Posterior vena cava (tissue), 2 donors: Measurements from ENCODE around the gene DYSF. TPM values are rescaled to one million over a fixed set of nuclear protein-coding genes. Genes with fewer than 3 reads are reported as not detected.

Experiments
- DNase-seq: peaks from one replicate; pipeline ENCODE4 v3.0.0-alpha.2; 2020; ENCODE audit warnings: low spot score
- intact Hi-C, 2 donors: fragments of 100-400 bp; cut with DNase I; formaldehyde crosslinking; loops; one replicate each; pipeline versions ENCODE4 v1.14.1 to v1.14.2; 2022 to 2023
- total RNA-seq, 2 donors: library from RNA; stranded (reverse); fragmentation: NEBNext Ultra II Directional; extraction: Animal tissue kit (Norgen Biotek cat#: 25700); gene quantifications; one replicate each; pipeline ENCODE4 v1.2.1, GENCODE V29; 2021
- donor health status: DM: yes; HTN: yes; CAD: no.
- donor health status: DM: yes; HTN: yes; CAD: no.

Gene DYSF
- total RNA-seq, 2 donors from 2014 or later: 42.1 to 46.8 TPM

DNA sequence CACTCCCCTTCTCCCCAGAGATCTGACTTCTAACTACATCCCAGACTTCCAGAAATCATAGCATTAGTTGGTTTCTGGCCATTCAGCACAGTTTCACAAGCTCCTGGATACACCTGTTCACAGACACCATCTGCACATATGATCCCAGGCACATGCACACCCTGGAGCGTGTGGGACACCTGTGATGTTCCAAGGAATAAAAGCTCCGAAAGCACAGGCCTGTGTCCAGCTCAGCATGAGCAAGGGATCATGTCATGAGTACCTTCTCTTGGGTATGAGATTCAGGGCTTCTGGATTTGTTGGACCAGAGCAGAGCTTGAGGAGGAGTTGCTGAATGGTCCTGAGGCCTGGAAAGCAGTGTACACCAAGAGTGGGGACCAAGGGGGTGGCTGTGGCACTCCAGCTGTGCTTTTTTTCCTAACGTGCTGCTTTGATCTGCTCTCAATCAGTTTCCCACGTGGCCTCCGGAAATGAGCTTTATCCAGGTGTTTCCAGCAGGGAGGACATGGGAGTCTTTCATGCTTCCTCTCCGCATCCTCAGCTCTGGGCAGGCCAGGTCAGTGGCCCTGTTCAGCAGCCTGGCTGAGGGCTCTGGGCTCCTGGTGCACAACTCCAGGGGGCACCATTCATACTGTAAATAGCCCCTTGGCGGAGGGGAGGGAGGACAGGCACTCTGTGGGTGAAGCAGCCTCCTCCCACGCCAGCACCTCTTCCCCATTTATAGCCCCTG is 1.8 kb downstream of the DYSF start:
- intact Hi-C loops: loop anchor here in 1 of 2 donors (5.0 kb wide), 1 partner anchor 47 kb away; no protein-coding TSS in a partner anchor
- no peak for DNase-seq

DNA sequence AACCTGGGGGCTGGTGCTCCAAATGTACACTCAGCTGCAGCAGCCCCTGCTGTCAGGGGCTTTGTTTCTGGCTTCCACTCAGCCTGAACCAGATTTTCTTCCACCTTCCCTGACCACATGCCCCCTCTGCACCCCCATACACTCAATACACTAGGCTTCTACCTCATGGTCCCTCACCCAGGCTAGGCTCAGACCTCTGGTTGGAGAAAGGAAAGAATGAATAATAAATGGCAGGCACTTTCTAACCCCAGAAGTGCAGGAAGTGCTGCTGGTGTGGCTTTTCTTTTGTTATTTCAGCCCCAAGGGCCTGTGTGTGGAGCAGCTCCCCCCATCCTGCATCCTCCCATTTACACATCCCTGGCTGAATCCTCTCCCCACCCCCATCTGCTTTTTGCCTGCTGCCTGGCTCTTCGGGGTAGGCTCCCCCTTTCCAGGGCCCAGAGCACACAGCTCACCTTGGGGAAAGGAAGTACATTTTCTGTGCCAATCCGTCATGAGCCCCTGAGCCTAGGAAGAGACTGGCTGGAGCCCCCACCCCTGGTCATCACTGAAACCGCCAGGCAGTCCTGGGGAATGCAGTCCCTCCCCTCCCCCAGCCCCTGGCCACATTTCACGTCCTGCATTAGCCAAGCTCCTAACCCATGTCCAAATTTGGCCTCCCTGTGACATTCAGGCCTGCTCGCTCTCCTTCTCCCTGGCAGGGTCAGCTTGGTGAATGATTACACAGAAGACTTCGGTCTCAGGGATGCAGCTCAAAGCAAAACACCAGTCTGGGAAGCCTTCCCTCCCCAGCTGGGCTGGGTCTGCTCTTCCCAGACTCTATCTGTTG is 2.6 kb downstream of the DYSF start:
- intact Hi-C loops: loop anchor here in 1 of 2 donors (5.0 kb wide), 1 partner anchor 46 kb away; no protein-coding TSS in a partner anchor
- DNase-seq: no peak

DNA sequence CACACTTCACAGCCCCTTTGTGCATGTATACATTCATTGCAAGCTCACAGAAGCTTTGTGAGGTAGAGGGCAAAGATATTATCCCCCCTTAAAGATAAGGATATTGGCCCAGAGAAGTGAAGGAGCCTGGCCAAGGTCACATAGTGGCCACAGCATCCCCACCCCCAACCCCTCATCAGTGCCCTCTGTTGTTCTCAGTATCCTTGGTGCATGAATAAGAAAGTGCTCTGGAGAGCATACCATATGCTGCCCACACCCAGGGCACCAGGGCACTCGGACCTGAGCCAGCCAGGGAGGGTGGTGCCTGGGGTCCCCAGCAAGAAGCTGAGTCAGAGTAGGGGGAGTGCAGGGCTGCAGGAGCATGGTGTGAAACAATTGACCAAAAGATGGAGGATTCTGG is 3.3 kb downstream of the DYSF start:
- intact Hi-C loops: loop anchor here in 1 of 2 donors (5.0 kb wide), 1 partner anchor 46 kb away; no protein-coding TSS in a partner anchor
- DNase-seq: no peak

DNA sequence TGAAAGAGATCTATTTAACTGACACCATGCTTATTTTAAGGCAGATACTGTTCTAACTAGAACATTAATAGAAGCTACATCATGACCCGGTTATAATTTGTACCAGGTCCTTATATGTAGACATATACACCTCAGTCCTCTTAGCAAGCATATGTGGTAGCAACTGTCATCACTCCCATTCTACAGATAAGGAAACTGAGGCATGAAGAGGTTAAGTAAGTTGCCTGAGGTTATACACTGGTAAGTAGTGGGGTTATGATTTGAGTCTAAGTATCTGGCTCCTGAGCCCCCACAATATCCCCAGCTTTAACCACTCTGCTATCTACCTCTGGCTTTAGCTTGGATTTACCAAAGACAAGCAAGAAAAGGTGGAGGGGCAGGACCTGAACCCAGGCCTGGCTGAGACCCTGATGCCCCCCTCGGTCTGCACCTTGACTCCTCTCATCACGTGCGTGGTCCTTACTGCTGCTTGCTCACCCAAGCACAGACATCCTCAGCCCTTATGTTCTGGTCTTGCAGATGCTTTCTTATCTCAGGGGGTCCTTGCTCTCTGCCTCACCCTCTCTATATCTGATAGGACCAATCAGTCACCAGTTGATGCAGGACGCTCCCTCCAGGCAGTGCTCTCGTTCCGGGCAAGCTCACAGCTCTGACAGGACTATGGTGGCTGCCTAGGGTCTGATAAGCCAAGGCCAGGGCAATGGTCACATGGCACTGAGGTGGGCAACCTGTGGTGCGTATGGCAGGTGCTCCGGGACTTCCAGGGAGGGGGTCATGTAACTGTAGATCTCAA is 4.0 kb downstream of the DYSF start:
- intact Hi-C loops: loop anchor here in 1 of 2 donors (5.0 kb wide), 1 partner anchor 45 kb away; no protein-coding TSS in a partner anchor
- DNase-seq: no peak

DNA sequence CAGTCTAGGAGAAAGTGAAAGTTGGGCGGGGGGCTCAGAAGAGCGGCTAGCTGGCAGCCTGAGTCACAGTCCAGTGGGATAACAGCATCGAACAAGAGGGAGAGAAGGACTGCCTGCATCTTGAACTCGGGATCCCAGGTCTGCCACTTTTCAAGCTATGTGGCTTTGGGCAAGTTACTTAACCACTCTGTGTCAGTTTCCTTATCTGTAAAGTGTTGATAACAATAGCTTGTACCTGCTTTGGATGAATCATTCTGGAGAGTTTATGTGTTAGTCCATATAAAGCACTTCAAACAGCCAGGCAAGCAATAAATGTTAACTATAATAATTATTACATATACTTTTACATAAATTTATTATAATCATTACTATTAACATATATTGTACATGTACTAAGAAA is 4.6 kb downstream of the DYSF start:
- no peak for DNase-seq
- intact Hi-C loops: loop anchor here in 1 of 2 donors (5.0 kb wide), 1 partner anchor 44 kb away; no protein-coding TSS in a partner anchor

DNA sequence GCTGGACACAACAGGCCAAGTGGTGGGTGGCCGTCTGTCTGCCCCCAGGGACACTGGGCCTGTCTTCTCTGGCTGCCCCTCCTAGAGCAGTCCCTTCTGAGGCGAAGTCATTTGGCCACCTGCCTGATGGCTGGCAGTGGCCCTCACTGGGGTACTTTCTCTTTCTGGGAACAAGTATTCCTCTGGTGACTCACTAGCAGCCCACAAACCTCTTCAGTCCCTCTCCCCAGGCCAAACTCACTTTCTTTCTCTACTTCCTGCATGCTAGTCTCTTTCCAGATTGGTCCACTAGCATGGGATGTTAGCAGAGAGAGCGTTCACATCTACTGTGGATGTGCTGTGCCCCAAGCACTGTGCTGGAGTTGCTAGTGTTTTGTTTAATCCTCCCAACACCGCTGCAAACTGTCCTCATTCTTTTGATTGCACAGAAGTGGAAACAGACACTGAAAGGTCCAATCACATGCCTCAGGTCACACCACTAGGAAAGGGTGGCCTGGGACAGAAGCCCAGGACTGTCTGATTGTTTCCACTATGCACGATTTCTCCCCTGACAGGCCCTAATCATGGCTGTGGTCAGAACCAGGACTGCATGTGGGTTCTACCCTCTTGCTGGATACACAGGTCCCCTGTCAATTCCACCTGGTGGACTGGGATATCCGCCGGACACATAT is 5.2 kb downstream of the DYSF start:
- no peak for DNase-seq
- intact Hi-C loops: loop anchor here in 1 of 2 donors (5.0 kb wide), 1 partner anchor 44 kb away; no protein-coding TSS in a partner anchor

DNA sequence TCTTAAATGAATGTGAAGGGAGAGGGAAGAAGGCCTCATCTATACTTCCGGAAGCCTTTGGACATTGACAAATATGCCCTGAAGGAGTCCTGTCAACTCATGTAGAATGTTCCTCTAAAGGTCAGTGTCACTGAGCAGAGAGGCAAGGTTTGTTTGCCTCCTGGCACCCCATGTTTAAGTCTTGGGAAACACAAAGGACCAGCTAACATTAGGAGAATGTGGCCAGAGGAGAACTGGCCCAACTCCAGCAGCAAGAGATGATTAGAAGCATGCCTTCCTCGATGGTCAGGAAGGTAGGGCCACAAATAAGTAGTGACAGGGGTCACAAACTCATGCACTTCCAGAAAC is 5.7 kb downstream of the DYSF start:
- intact Hi-C loops: loop anchor here in 1 of 2 donors (5.0 kb wide), 1 partner anchor 43 kb away; no protein-coding TSS in a partner anchor
- no peak for DNase-seq

DNA sequence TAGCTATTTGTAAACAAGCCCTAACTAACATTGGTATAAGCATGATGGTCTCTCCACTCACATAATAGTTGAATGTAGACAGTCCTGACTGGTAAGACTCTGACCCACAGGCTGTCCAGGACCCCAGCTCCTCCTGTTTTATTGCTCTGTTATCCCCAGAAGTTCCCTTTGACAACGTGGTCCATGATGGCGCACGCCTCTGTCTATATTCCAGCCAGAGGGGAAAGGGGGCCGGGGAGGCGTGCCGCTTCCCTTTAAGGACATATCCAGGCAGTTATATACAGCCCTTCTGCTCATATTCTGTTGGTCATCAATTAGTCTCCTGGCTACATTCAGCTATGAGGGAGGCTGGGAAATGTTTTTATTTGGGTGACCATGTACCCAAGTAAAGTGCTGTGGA is 6.7 kb downstream of the DYSF start:
- intact Hi-C loops: no loop called here

DNA sequence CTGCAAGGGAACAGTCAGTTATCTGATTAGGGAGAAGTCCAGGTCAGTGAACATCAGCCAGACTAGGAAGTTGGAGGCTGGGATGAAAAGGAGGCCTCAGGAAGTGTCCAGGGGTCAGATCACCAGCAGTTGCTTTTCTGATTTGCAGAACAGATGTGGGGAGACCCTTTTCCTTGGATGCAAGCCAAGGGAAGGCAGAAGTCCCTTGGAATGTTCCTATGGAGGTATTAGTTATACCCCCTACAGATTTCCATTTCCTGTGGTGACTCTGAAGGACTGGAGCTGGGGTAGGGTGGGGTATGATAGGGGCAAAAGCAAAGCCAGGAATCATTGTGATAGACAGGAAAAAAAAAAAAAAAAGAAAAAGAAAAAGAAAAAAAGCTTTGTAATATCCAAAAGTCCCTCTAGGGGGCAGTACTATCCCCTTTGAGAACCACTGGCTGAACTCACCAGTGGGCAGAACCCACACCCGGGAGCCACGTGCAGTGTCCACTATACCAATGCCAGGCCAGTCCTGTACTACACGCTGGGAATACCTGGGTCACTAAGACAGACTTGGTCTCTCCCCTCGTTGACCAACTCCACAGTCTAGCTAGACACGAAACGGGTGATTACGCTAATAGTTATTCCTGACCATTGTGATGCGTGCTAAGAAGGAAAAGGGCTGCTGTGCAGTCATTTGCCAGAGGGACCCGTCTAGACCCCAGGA is 7.4 kb downstream of the DYSF start:
- no peak for DNase-seq
- intact Hi-C loops: no loop called here

More for the DNA sequence above, 6.7 kb downstream of the DYSF start:
- DNase-seq: no peak

DNA sequence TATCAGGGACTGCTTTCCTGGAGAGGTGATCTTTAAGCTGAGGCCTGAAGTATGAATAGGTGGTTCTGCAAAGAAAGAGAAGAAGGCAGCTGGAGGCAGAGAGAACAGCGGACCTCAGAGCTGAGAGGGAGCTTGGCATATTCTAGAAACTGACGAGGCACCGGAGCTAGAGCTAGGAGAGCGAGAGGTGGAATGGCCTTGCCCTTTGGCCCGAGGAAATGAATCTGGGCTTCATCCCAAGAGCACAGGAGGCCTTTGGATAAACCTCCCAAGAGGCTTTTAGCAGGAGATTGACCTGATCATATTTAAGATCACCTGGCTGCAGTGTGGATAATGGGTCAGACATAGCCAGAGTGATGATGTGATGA is 7.9 kb downstream of the DYSF start:
- intact Hi-C loops: no loop called here
- DNase-seq: no peak

DNA sequence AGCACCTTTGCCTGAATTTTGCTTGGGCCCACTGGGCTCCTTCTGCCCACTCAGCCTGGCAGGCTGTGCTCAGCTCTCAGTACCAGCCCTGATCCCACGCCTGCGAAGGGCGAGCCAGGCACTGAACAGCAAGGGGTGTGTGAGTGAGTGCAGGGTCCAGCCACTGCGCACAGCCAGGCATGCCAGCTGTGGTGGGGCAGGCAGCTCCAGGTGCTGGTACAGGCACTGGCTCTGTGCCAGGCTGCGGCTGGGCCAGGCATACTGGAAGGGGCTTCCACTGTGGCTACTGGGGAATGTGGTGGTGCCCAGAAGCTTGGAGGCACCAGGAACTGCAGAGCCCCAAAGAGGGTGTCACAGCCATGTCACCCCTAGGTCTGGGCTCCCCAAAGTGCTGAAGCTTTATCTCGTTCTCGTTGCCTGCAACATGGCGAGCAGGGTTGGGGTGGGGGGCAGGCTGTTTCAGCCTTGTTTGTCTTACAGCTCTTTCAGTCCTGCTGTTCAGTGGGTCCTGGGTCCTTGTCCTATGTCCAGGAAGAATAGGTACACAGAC is 8.8 kb downstream of the DYSF start:
- intact Hi-C loops: loop anchor here in 1 of 2 donors (2.0 kb wide), 1 partner anchor 49 kb away; no protein-coding TSS in a partner anchor
- DNase-seq: no peak

DNA sequence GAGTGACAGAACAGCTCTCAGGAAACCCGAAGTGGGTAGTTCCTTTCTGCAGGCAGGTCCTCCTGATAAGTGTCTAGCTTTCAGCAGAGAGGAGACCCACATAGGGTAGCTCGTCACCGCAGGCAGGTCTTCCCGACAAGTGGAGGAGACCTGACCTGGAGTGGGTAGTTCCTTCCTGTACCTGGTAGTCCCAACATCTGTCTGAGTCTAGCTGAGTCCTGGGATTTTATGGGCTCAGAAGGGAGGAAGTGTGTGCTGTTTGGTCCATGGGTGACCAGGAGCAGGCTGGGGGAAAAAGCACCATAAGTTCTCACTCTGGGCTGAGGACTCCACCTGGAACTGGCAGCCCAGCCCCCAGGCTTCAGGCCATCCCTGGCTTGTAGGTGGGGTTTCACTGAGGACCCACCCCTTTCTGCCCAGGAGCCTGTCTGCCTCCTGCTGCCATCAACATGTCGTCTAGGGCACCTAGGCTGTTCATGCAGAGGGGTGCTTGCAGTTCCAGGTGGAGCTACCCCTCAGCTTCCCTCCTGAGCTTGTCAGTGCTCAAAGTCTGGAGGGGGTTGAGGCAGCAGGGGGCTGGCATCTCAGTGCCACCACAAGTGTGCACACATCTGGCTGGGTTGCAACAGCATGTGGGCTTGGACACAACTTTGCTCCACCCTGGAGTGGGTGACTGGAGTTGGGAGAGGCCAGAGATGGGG is 9.4 kb downstream of the DYSF start:
- DNase-seq: no peak
- intact Hi-C loops: loop anchor here in 1 of 2 donors (2.0 kb wide), 1 partner anchor 48 kb away; no protein-coding TSS in a partner anchor

DNA sequence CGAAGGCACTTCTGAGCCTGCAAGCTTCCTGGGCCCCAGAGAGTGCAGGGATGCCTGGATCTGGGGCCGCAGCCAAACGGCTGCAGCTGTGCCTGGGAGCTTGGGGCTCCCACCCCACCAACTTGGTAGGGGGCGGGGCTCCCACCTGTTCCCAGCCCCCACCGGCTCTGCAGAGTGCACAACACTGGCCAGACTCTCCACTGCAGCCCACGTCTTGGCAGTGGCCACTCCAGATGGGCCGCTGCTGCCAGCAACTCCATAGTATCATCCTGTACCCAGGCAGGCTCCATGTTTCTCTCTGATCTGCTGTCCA is 9.9 kb downstream of the DYSF start:
- intact Hi-C loops: loop anchor here in 1 of 2 donors (2.0 kb wide), 1 partner anchor 48 kb away; no protein-coding TSS in a partner anchor
- DNase-seq: no peak

DNA sequence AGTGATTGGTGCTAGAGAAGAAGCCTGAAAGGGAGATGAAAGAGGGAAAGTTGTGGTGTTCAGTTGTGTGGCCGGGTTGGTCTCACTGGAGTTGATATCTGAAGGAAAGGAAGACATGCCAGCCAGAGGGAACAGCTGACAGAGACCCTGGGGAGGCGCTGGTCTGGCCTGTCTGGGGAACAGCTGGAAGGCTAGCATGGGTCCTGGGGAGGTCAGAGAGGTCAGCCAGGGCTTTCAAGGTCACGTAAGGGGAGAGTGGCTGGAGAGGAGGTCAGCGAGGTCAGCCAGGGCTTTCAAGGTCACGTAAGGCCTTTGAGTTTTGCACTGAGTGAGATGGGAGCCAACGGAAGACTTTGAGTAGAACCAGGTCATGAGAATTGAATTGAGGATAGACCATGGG is 11.0 kb downstream of the DYSF start:
- DNase-seq: no peak
- intact Hi-C loops: no loop called here

DNA sequence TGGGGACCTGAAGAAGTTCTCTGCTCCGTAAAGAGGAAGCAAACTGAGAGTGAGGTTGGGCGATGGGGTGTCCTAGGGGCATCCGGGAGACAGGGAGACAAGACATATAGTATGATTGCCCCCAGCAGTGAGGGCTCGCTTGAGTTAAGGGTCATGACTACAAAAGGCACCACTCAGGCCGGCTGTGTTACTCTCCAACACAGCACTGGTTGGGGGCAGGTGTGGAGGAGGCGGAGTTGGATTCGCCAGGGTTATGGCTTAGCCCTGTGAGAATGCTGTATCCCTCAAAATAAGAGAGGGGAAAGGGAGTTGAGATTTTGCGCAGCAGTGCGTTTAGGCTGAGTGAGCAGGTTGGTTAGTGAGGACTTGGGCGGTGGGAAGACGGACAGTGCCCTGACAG is 12.0 kb downstream of the DYSF start:
- intact Hi-C loops: loop anchor here in 1 of 2 donors (5.0 kb wide), 1 partner anchor 42 kb away; no protein-coding TSS in a partner anchor
- no peak for DNase-seq

DNA sequence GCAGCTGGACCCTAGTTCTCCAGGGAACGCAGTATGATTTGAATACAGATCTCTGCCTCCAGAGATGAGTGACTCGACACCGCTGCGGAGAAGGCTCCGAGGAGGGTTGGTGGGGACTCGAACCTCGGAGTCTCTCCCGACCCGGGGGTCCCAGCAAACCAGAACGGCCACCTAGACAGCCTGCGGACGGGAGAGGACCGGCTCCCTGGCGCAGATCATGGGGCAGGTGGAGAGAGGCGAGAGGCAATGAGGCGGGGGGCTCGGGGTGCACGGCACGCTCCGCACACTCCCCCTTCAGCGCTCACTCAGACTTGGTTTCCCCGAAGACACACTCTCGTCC is 12.6 kb downstream of the DYSF start:
- no peak for DNase-seq
- intact Hi-C loops: loop anchor here in 1 of 2 donors (5.0 kb wide), 1 partner anchor 41 kb away; no protein-coding TSS in a partner anchor
